ENCODE results near the gene C14orf119. TPM values are rescaled to one million over a fixed set of nuclear protein-coding genes. Genes with fewer than 3 reads are reported as not detected.

Gene C14orf119
- total RNA-seq, 1 experiment from 2014 or later: 54.5 TPM

DNA sequence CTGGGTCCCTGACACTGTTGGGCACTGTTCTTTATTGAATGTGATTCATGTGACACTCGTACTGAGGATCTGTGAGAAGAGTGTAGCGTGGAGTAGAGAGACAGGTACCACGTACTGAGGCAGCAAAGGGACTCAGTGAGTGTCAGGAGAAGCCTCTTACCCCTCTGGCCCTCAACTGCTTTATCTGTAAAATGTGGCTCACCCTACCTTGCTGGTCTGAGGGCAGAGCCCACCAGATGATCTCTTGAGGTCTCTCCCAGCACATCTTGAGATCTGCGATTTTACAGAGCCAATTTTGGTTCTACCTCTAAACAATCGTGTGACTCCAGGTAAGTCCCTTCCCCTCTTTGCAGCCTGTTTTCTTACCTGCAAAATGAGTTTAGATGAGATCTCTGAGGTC is 20.6 kb downstream of the C14orf119 start:
- Histone ChIP-seq H3K27ac (ENCODE audit: low read depth, low read length, poor library complexity, severe bottlenecking) (no peak overlapping the region), H3K4me3 (ENCODE audit: low read depth, low read length, poor library complexity, severe bottlenecking) (no peak overlapping the region), H3K27me3 (replicated peaks; ENCODE audit: insufficient read depth, low read depth, low read length, poor library complexity) (peaks cover 12% of the 10 kb centered on the region), H3K4me1 (ENCODE audit: insufficient read depth, low read length, poor library complexity, severe bottlenecking) (no peaks in the 10 kb centered on the region), H3K36me3 (ENCODE audit: insufficient read depth, low read length, poor library complexity, severe bottlenecking) (no peaks in the 10 kb centered on the region), H3K9me3 (ENCODE audit: low read depth, low read length, poor library complexity, severe bottlenecking) (no peaks in the 10 kb centered on the region)
- ChIA-PET POLR2A (ENCODE audit: low non-redundant PET) (no interaction called here), CTCF (no interaction called here)
- no TSS peak for BruUV-seq (replicated peaks)
- intact Hi-C loops (cut with micrococcal nuclease; ENCODE audit: unreplicated experiment): no loop called here
- no peak for DNase-seq (ENCODE audit: low spot score)
- TF ChIP-seq, protein P1, sequence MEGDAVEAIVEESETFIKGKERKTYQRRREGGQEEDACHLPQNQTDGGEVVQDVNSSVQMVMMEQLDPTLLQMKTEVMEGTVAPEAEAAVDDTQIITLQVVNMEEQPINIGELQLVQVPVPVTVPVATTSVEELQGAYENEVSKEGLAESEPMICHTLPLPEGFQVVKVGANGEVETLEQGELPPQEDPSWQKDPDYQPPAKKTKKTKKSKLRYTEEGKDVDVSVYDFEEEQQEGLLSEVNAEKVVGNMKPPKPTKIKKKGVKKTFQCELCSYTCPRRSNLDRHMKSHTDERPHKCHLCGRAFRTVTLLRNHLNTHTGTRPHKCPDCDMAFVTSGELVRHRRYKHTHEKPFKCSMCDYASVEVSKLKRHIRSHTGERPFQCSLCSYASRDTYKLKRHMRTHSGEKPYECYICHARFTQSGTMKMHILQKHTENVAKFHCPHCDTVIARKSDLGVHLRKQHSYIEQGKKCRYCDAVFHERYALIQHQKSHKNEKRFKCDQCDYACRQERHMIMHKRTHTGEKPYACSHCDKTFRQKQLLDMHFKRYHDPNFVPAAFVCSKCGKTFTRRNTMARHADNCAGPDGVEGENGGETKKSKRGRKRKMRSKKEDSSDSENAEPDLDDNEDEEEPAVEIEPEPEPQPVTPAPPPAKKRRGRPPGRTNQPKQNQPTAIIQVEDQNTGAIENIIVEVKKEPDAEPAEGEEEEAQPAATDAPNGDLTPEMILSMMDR (conservative IDR thresholded peaks at IDR 0.05; ENCODE audit: low read depth, low read length): no peak
- no peak for TF ChIP-seq EZH2 (IDR thresholded peaks at IDR 0.05; ENCODE audit: borderline replicate concordance, low read depth, low read length, poor library complexity, severe bottlenecking)

- Histone ChIP-seq H3K9me3 (ENCODE audit: low read depth, low read length, poor library complexity, severe bottlenecking) (no peaks in the 10 kb centered on the region), H3K4me3 (ENCODE audit: low read depth, low read length, poor library complexity, severe bottlenecking) (no peak overlapping the region), H3K27me3 (replicated peaks; ENCODE audit: insufficient read depth, low read depth, low read length, poor library complexity) (no peaks in the 10 kb centered on the region), H3K27ac (ENCODE audit: low read depth, low read length, poor library complexity, severe bottlenecking) (no peak overlapping the region), H3K36me3 (ENCODE audit: insufficient read depth, low read length, poor library complexity, severe bottlenecking) (no peaks in the 10 kb centered on the region), H3K4me1 (ENCODE audit: insufficient read depth, low read length, poor library complexity, severe bottlenecking) (peaks cover 4% of the 10 kb centered on the region)
- POLR2A ChIA-PET (ENCODE audit: low non-redundant PET): no interaction called here
- no peak for DNase-seq (ENCODE audit: low spot score)
- CTCF ChIA-PET: interaction anchor here (0.6 kb wide), 1 partner anchor 59 kb away, joined by 3 read pairs; no protein-coding TSS in a partner anchor
- TF ChIP-seq EZH2 (IDR thresholded peaks at IDR 0.05; ENCODE audit: borderline replicate concordance, low read depth, low read length, poor library complexity, severe bottlenecking): no peak
- TF ChIP-seq, protein P1 (conservative IDR thresholded peaks at IDR 0.05; ENCODE audit: low read depth, low read length): no peak
- BruUV-seq (replicated peaks): no TSS peak
- intact Hi-C loops (cut with micrococcal nuclease; ENCODE audit: unreplicated experiment): no loop called here
These were observed 22.2 kb downstream of the C14orf119 start for GRCh38 chr14:23117371-23118020.

GRCh38 chr14:23118506-23119362 is 23.4 kb downstream of the C14orf119 start, which contains the start of gene CEBPE:
TSS of gene CEBPE (minus strand) at chr14:23119255. CDS start at chr14:23119091, 164 bp downstream.
- no peaks in the 10 kb centered on the region for H3K9me3 ChIP-seq (ENCODE audit: low read depth, low read length, poor library complexity, severe bottlenecking)
- H3K4me3 ChIP-seq (ENCODE audit: low read depth, low read length, poor library complexity, severe bottlenecking): no peak within 1 kb of the TSS
- H3K27me3 ChIP-seq (replicated peaks; ENCODE audit: insufficient read depth, low read depth, low read length, poor library complexity): no peaks in the 10 kb centered on the region
- peaks cover 15% of the 10 kb centered on the region for H3K4me1 ChIP-seq (ENCODE audit: insufficient read depth, low read length, poor library complexity, severe bottlenecking)
- DNase-seq (ENCODE audit: low spot score): no peak
- intact Hi-C loops (cut with micrococcal nuclease; ENCODE audit: unreplicated experiment): no loop called here
- no TSS peak for BruUV-seq (replicated peaks)
- ChIA-PET POLR2A (ENCODE audit: low non-redundant PET) (no interaction called here), CTCF (no interaction called here)
- no peaks in the 10 kb centered on the region for H3K36me3 ChIP-seq (ENCODE audit: insufficient read depth, low read length, poor library complexity, severe bottlenecking)
- no peak within 1 kb of the TSS for H3K27ac ChIP-seq (ENCODE audit: low read depth, low read length, poor library complexity, severe bottlenecking)
- no peak for TF ChIP-seq EZH2 (IDR thresholded peaks at IDR 0.05; ENCODE audit: borderline replicate concordance, low read depth, low read length, poor library complexity, severe bottlenecking)
- TF ChIP-seq, protein P1 (conservative IDR thresholded peaks at IDR 0.05; ENCODE audit: low read depth, low read length): no peak

Measured in A673 (cell line).